ENCODE measurements around the gene ILKAP.

GRCh38 chr2:238243496-238244076 is 40.1 kb upstream of the ILKAP start:
- TF ChIP-seq POLR2A (IDR thresholded peaks at IDR 0.05; ENCODE audit: low read depth): no peak
- TF ChIP-seq, protein P1, sequence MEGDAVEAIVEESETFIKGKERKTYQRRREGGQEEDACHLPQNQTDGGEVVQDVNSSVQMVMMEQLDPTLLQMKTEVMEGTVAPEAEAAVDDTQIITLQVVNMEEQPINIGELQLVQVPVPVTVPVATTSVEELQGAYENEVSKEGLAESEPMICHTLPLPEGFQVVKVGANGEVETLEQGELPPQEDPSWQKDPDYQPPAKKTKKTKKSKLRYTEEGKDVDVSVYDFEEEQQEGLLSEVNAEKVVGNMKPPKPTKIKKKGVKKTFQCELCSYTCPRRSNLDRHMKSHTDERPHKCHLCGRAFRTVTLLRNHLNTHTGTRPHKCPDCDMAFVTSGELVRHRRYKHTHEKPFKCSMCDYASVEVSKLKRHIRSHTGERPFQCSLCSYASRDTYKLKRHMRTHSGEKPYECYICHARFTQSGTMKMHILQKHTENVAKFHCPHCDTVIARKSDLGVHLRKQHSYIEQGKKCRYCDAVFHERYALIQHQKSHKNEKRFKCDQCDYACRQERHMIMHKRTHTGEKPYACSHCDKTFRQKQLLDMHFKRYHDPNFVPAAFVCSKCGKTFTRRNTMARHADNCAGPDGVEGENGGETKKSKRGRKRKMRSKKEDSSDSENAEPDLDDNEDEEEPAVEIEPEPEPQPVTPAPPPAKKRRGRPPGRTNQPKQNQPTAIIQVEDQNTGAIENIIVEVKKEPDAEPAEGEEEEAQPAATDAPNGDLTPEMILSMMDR (IDR thresholded peaks at IDR 0.05): no peak

All from esophagus muscularis mucosa (tissue), 3 donors.